KOPT-K1 (cell line): ENCODE measurements around the gene RPL37A.

ENCODE experiments used
- H3K27ac ChIP-seq: fragments of 200-600 bp; sonication (generic); 2 replicates; pipeline ENCODE4 v1.5.1; 2016; ENCODE audit warnings: antibody characterized with exemption, mild to moderate bottlenecking, low read depth, low read length; ENCODE audit not compliant: poor library complexity, severe bottlenecking
- H3K36me3 ChIP-seq: fragments of 200-600 bp; sonication (generic); 2 replicates; pipeline ENCODE4 v1.5.1; 2017; ENCODE audit warnings: antibody characterized with exemption, mild to moderate bottlenecking, low read length, moderate library complexity; ENCODE audit not compliant: insufficient read depth
- H3K9me3 ChIP-seq: fragments of 200-600 bp; sonication (generic); 2 replicates; pipeline ENCODE4 v1.5.1; 2017; ENCODE audit warnings: antibody characterized with exemption, low read length, mild to moderate bottlenecking; ENCODE audit not compliant: insufficient read depth, poor library complexity, severe bottlenecking

The RPL37A gene

GRCh38 chr2:216519154-216519762 is 20.6 kb downstream of the RPL37A start:
- Histone ChIP-seq H3K36me3 (no peaks in the 10 kb centered on the region), H3K9me3 (no peaks in the 10 kb centered on the region), H3K27ac (no peak overlapping the region)

DNA sequence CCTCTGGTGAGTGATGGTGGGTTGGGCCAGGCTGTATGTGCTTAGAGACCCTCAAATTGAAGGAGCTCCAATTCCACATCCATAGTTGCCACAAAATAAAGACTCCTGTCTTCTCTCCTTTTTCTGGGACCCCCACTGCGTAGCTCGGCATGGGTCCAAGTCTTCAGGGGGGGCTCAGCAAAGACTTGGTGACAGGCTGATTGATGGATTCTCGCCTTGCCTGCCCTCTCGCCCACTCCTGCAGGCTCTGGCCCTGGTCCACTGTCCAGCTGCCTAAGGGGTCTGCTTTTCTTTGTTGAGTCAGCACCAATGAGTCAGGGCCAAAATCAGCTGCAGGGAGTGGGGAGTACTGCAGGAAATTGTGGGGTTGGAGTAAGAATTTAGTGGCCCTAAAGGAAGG is 21.5 kb downstream of the RPL37A start:
- H3K9me3 ChIP-seq, result no peaks in the 10 kb centered on the region
- no peaks in the 10 kb centered on the region for H3K36me3 ChIP-seq
- no peak overlapping the region for H3K27ac ChIP-seq

- H3K9me3 ChIP-seq, result no peaks in the 10 kb centered on the region
- H3K36me3 ChIP-seq, result no peaks in the 10 kb centered on the region
- H3K27ac ChIP-seq, result no peak overlapping the region
These were observed 24.4 kb downstream of the RPL37A start for GRCh38 chr2:216522892-216523502.

GRCh38 chr2:216525972-216526371 is 27.3 kb downstream of the RPL37A start:
- no peaks in the 10 kb centered on the region for H3K9me3 ChIP-seq

GRCh38 chr2:216526939-216527338 is 28.3 kb downstream of the RPL37A start:
- Histone ChIP-seq H3K36me3 (no peaks in the 10 kb centered on the region), H3K27ac (no peak overlapping the region), H3K9me3 (no peaks in the 10 kb centered on the region)

More at GRCh38 chr2:216525972-216526371, 27.3 kb downstream of the RPL37A start:
- Histone ChIP-seq H3K27ac (no peak overlapping the region), H3K36me3 (no peaks in the 10 kb centered on the region)

- Histone ChIP-seq H3K9me3 (no peaks in the 10 kb centered on the region), H3K27ac (no peak overlapping the region), H3K36me3 (no peaks in the 10 kb centered on the region)
These were observed 29.0 kb downstream of the RPL37A start for GRCh38 chr2:216527600-216527999.

DNA sequence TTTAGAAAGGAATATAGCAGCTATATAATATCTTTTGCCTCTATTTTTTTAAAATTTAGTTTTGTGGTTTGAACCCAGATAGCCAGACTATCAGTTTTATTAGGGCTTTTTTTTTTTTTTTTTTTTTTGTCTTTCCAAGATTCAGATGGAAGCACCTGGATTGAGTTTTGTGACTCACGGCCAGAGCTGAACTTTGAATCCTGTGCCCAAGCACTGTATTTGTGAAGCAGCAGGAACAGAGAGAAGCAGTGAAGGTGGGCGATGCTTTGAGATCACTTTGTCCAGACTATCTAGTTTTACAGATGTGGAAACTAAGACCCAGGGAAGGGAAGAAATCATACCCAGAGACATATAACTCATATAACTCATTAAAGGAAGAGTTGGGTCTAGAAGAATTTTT is 33.9 kb downstream of the RPL37A start:
- Histone ChIP-seq H3K9me3 (no peaks in the 10 kb centered on the region), H3K36me3 (no peaks in the 10 kb centered on the region), H3K27ac (no peak overlapping the region)

- Histone ChIP-seq H3K27ac (no peak overlapping the region), H3K9me3 (no peaks in the 10 kb centered on the region), H3K36me3 (no peaks in the 10 kb centered on the region)
These were observed 35.0 kb downstream of the RPL37A start for GRCh38 chr2:216533609-216534008.

DNA sequence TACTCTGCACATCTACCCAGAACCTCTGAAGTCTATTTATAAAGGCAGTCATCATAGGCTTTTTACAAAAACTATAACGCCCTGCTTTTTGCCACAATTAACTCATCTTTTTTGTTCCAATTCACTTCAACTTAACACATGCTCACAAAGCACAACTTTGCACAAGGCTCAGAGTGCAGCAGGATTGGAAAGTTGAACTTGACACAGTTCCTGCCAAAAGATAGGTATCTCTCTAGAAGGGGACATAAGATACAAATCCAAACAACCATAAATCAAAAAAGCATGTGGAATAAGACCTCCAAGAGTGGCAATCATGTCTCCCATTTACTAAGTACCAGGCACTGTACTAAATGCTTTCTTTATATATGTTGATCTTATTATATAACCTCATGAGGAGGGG is 36.2 kb downstream of the RPL37A start:
- H3K9me3 ChIP-seq, result no peaks in the 10 kb centered on the region
- no peaks in the 10 kb centered on the region for H3K36me3 ChIP-seq
- H3K27ac ChIP-seq, result no peak overlapping the region

GRCh38 chr2:216535454-216535995 is 36.9 kb downstream of the RPL37A start:
- Histone ChIP-seq H3K36me3 (no peaks in the 10 kb centered on the region), H3K9me3 (no peaks in the 10 kb centered on the region), H3K27ac (no peak overlapping the region)

GRCh38 chr2:216536734-216537210 is 38.1 kb downstream of the RPL37A start:
- Histone ChIP-seq H3K9me3 (no peaks in the 10 kb centered on the region), H3K27ac (no peak overlapping the region), H3K36me3 (no peaks in the 10 kb centered on the region)

GRCh38 chr2:216537366-216537765 is 38.7 kb downstream of the RPL37A start:
- Histone ChIP-seq H3K27ac (no peak overlapping the region), H3K36me3 (no peaks in the 10 kb centered on the region), H3K9me3 (no peaks in the 10 kb centered on the region)

GRCh38 chr2:216538538-216538937 is 39.9 kb downstream of the RPL37A start:
- Histone ChIP-seq H3K27ac (no peak overlapping the region), H3K36me3 (no peaks in the 10 kb centered on the region), H3K9me3 (no peaks in the 10 kb centered on the region)

- no peaks in the 10 kb centered on the region for H3K9me3 ChIP-seq
- no peaks in the 10 kb centered on the region for H3K36me3 ChIP-seq
- no peak overlapping the region for H3K27ac ChIP-seq
These were observed 40.5 kb downstream of the RPL37A start for GRCh38 chr2:216539120-216539519.

DNA sequence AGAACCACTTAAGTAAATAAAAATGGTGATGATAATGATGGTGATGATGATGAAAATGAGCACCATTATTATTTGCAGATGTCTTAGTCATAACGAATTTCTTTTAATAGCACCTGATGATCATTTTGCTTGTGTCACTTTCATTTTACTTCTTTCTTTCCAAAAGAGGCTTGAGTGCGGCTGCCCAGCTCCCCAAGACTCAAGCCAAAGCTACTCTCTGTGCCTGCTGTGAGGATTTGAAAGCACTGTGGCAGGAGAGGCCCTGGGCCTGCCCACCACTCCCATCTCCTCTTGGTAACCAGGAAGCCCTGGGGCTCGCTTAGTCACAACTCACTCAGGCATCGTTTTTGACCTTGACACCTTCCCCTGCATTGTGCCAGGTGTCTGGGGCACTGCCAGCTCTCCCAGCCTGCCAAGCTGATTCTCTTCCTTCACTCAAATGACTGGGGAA is 41.2 kb downstream of the RPL37A start:
- Histone ChIP-seq H3K36me3 (no peaks in the 10 kb centered on the region), H3K9me3 (no peaks in the 10 kb centered on the region), H3K27ac (no peak overlapping the region)

- no peaks in the 10 kb centered on the region for H3K36me3 ChIP-seq
- no peak overlapping the region for H3K27ac ChIP-seq
- no peaks in the 10 kb centered on the region for H3K9me3 ChIP-seq
These were observed 42.3 kb downstream of the RPL37A start for GRCh38 chr2:216540920-216541319.
